ENCODE measurements around the gene DBN1. TPM values are rescaled to one million over a fixed set of nuclear protein-coding genes. Genes with fewer than 3 reads are reported as not detected.
"Not testable (repeated sequence)": the region's sequence is repeated elsewhere in the genome, so short reads cannot be mapped to it uniquely, and the experiment has no call there.

The DBN1 gene
- total and polyA plus RNA-seq, 5 donors = 15.3 to 44.8 (median 19.9) TPM

DNA sequence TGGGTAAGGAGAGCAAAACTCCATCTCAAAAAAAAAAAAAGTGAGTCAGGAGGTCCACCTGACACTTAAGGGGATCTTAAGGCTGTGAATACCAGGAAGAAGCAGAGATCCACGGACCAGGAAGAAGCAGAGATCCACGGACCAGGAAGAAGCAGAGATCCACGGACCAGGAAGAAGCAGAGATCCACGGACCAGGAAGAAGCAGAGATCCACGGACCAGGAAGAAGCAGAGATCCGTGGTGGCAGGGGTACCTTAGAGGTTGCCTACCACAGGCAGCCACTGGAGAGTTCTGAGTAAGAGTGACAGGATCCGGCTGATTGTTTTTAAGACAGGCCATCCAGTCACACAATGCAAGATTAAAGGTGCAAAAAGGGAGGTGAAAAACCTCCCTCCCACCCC is 53.0 kb downstream of the DBN1 start:
- DNase-seq; intact Hi-C loops (cut with DNase I); H3K27me3 ChIP-seq (ENCODE audit: control insufficient read depth, insufficient read depth); H3K4me1 ChIP-seq (ENCODE audit: control insufficient read depth, insufficient read depth, low read length); H3K27ac ChIP-seq (ENCODE audit: low read length); ATAC-seq; H3K9me3 ChIP-seq (ENCODE audit: control insufficient read depth, low read length); H3K4me3 ChIP-seq (ENCODE audit: low read length): not testable (repeated sequence)
- WGBS = 71% methylated on average over 7 of the region's 7 CpGs

DNA sequence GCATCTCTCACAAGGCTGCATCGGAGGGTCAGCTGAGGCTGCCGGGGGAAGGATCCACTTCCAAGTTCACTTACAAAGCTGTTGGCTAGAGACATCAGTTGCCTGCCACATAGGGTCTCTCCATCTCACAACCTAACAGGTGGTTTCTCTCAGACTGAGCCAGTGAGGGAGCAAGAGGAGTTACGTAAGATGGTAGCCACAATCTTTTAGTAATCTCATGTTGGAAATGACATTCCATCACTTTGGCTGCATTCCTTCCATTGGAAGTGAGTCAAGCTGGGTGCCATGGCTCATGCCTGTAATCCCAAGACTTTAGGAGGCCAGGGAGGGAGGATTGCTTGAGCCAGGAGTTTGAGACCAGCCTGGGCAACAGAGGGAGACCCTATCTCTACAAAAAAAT is 54.4 kb downstream of the DBN1 start:
- Histone ChIP-seq H3K4me1 (ENCODE audit: control insufficient read depth, insufficient read depth, low read length) (no peaks in the 10 kb centered on the region), H3K27ac (ENCODE audit: low read length) (no peak overlapping the region), H3K4me3 (ENCODE audit: low read length) (no peak overlapping the region), H3K27me3 (ENCODE audit: control insufficient read depth, insufficient read depth) (no peaks in the 10 kb centered on the region), H3K9me3 (ENCODE audit: control insufficient read depth, low read length) (no peaks in the 10 kb centered on the region)
- intact Hi-C loops (cut with DNase I) = no loop called here
- WGBS = 66% methylated on average over 3 of the region's 3 CpGs
- DNase-seq (no peak), ATAC-seq (no peak)

DNA sequence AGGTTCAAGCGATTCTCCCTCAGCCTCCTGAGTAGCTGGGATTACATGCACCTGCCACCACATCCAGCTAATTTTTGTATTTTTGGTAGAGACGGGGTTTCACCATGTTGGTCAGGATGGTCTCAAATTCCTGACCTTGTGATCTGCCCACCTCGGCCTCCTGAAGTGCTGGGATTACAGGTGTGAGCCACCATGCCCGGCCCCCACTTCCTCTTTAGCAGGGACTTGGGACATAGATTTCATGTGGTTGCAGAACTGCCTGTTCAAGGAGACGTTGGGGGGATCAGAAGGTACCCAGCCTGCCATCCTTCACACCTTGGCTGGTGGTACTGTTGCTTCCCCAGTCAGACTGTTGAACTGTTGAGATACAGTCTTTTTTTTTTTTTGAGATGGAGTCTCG is 56.4 kb downstream of the DBN1 start:
- H3K4me3 ChIP-seq (ENCODE audit: low read length); ATAC-seq; H3K9me3 ChIP-seq (ENCODE audit: control insufficient read depth, low read length); H3K27me3 ChIP-seq (ENCODE audit: control insufficient read depth, insufficient read depth); H3K27ac ChIP-seq (ENCODE audit: low read length); H3K4me1 ChIP-seq (ENCODE audit: control insufficient read depth, insufficient read depth, low read length); intact Hi-C loops (cut with DNase I); DNase-seq: not testable (repeated sequence)
- 86% methylated on average over 6 of the region's 6 CpGs for WGBS

DNA sequence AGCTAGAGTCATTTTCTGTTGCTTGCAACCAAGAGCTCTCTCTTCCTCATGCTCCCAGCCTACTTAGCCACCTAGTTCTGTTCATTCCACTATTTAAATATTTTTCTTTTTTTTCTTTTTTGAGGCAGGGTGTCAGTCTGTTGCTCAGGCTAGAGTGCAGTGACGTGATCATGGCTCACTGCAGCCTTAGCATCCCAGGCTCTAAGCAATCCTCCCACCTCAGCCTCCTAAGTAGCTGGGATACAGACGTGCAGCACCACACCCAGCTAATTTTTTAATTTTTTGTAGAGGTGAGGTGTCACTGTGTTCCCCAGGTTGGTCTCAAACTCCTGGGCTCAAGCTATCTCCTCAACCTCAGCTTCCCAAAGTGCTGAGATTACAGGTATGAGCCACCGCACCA is 59.0 kb downstream of the DBN1 start:
- Histone ChIP-seq H3K4me3 (ENCODE audit: low read length) (no peak overlapping the region), H3K4me1 (ENCODE audit: control insufficient read depth, insufficient read depth, low read length) (no peaks in the 10 kb centered on the region), H3K27me3 (ENCODE audit: control insufficient read depth, insufficient read depth) (no peaks in the 10 kb centered on the region), H3K9me3 (ENCODE audit: control insufficient read depth, low read length) (no peaks in the 10 kb centered on the region), H3K27ac (ENCODE audit: low read length) (no peak overlapping the region)
- intact Hi-C loops (cut with DNase I) = no loop called here
- ATAC-seq = no peak
- WGBS = 89% methylated on average over 3 of the region's 3 CpGs
- DNase-seq = no peak

DNA sequence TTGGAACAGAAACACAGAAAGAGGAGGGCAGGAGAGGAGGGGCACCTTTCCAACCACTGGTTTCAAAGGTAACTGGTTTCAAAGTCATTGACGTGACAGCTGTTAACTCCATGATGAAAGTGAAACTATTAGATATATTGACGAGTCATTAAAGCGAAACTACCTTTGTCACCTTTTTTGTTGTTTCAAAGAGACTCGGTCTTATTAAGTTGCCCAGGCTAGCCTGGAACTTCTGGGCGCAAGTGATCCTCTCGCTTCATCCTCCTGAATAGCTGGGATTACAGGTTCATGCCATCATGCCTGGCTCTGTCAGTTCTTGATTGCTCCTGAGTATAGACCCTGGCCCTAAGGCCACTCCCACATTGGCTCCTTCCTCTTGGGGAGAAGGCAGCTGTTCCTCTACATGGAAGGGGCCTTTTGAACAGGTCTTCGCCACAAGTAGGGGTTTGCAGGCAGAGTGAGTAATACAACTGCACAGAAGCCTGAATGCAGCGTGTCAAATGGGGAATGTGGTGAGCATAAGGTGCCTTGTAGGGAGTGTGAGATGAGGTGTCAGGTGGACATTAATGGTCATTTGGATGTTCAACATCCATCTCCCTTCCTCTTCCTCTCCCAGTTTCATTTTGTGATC is 60.7 kb downstream of the DBN1 start:
- no peaks in the 10 kb centered on the region for H3K4me1 ChIP-seq (ENCODE audit: control insufficient read depth, insufficient read depth, low read length)
- no peaks in the 10 kb centered on the region for H3K9me3 ChIP-seq (ENCODE audit: control insufficient read depth, low read length)
- intact Hi-C loops (cut with DNase I) = no loop called here
- no peak for DNase-seq
- H3K27ac ChIP-seq (ENCODE audit: low read length) = no peak overlapping the region
- 86% methylated on average over 8 of the region's 8 CpGs for WGBS
- ATAC-seq = no peak
- H3K4me3 ChIP-seq (ENCODE audit: low read length) = no peak overlapping the region
- no peaks in the 10 kb centered on the region for H3K27me3 ChIP-seq (ENCODE audit: control insufficient read depth, insufficient read depth)

- H3K4me3 ChIP-seq (ENCODE audit: low read length) = no peak overlapping the region
- no peak overlapping the region for H3K27ac ChIP-seq (ENCODE audit: low read length)
- intact Hi-C loops (cut with DNase I) = no loop called here
- no peaks in the 10 kb centered on the region for H3K4me1 ChIP-seq (ENCODE audit: control insufficient read depth, insufficient read depth, low read length)
- ATAC-seq (no peak), DNase-seq (no peak)
- H3K27me3 ChIP-seq (ENCODE audit: control insufficient read depth, insufficient read depth) = no peaks in the 10 kb centered on the region
- H3K9me3 ChIP-seq (ENCODE audit: control insufficient read depth, low read length) = no peaks in the 10 kb centered on the region
- WGBS = 91% methylated on average over 3 of the region's 3 CpGs
Measured at GRCh38 chr5:177410575-177410974, 62.9 kb downstream of the DBN1 start.

GRCh38 chr5:177409043-177409801 is 64.2 kb downstream of the DBN1 start, which contains the start of gene F12:
F12 (minus strand) TSS chr5:177409564; CDS start chr5:177409527, 37 bp downstream.
- Histone ChIP-seq H3K4me1 (ENCODE audit: control insufficient read depth, insufficient read depth, low read length) (no peaks in the 10 kb centered on the region), H3K27ac (ENCODE audit: low read length) (no peak within 1 kb of the TSS), H3K4me3 (ENCODE audit: low read length) (no peak within 1 kb of the TSS), H3K9me3 (ENCODE audit: control insufficient read depth, low read length) (no peaks in the 10 kb centered on the region), H3K27me3 (ENCODE audit: control insufficient read depth, insufficient read depth) (no peaks in the 10 kb centered on the region)
- WGBS = 87% methylated on average over 9 of the region's 9 CpGs
- ATAC-seq (no peak), DNase-seq (no peak)
- intact Hi-C loops (cut with DNase I) = loop anchor here in 1 of 4 donors (5.0 kb wide), 1 partner anchor 43 kb away; no protein-coding TSS in a partner anchor

Other genes with a start within 250 kb of the DBN1 start
- 10 to 100 TPM; 15.0 to 23.8 (median 20.6) TPM for gene RAB24, start 169.9 kb downstream of the DBN1 start, total RNA-seq
- 28.6 TPM for gene RAB24, start 169.9 kb downstream of the DBN1 start, polyA plus RNA-seq
- 10 to 100 TPM; 40.4 to 55.7 (median 46.0) TPM for gene PRELID1, start 169.8 kb downstream of the DBN1 start, total RNA-seq
- gene PRELID1, start 169.8 kb downstream of the DBN1 start, polyA plus RNA-seq = 43.3 TPM
- 1 to 10 TPM; 2.4 to 3.6 (median 2.6) TPM for gene MXD3, start 161.7 kb downstream of the DBN1 start, total RNA-seq
- gene MXD3, start 161.7 kb downstream of the DBN1 start, polyA plus RNA-seq = 1.7 TPM
- gene LMAN2, start 122.0 kb downstream of the DBN1 start, total RNA-seq = 10 to 100 TPM; 59.0 to 74.3 (median 68.8) TPM
- 109 TPM for gene LMAN2, start 122.0 kb downstream of the DBN1 start, polyA plus RNA-seq
- 1 to 10 TPM; 3.8 to 5.1 (median 4.2) TPM for gene RGS14, start 115.7 kb downstream of the DBN1 start, total RNA-seq
- gene RGS14, start 115.7 kb downstream of the DBN1 start, polyA plus RNA-seq = 4.6 TPM
- not detected for gene SLC34A1, start 89.2 kb downstream of the DBN1 start, total RNA-seq
- gene SLC34A1, start 89.2 kb downstream of the DBN1 start, polyA plus RNA-seq = not detected
- gene PFN3, start 73.0 kb downstream of the DBN1 start, total RNA-seq = not detected
- not detected for gene PFN3, start 73.0 kb downstream of the DBN1 start, polyA plus RNA-seq
- under 1 TPM; 0.17 to 0.34 (median 0.26) TPM for gene F12, start 64.1 kb downstream of the DBN1 start, total RNA-seq
- gene F12, start 64.1 kb downstream of the DBN1 start, polyA plus RNA-seq = 0.27 TPM
- gene GRK6, start 47.0 kb downstream of the DBN1 start, total RNA-seq = 10 to 100 TPM; 13.2 to 16.9 (median 15.5) TPM
- 7.4 TPM for gene GRK6, start 47.0 kb downstream of the DBN1 start, polyA plus RNA-seq
- gene PRR7, start 26.8 kb downstream of the DBN1 start, total RNA-seq = under 1 TPM in 3 of 4 donors, not detected in 1; 0.33 to 0.45 (median 0.35) TPM
- 0.27 TPM for gene PRR7, start 26.8 kb downstream of the DBN1 start, polyA plus RNA-seq
- gene PDLIM7, start 24.0 kb upstream of the DBN1 start, total RNA-seq = 10 to 100 TPM; 35.0 to 71.5 (median 47.0) TPM
- gene PDLIM7, start 24.0 kb upstream of the DBN1 start, polyA plus RNA-seq = 61.9 TPM
- gene DOK3, start 36.2 kb upstream of the DBN1 start, total RNA-seq = 1 to 10 TPM; 3.1 to 4.5 (median 3.9) TPM
- 1.4 TPM for gene DOK3, start 36.2 kb upstream of the DBN1 start, polyA plus RNA-seq
- 10 to 100 TPM; 36.0 to 43.5 (median 40.3) TPM for gene DDX41, start 43.3 kb upstream of the DBN1 start, total RNA-seq
- gene DDX41, start 43.3 kb upstream of the DBN1 start, polyA plus RNA-seq = 30.5 TPM
- 10 to 100 TPM; 24.9 to 34.2 (median 27.7) TPM for gene FAM193B, start 80.9 kb upstream of the DBN1 start, total RNA-seq
- 41.8 TPM for gene FAM193B, start 80.9 kb upstream of the DBN1 start, polyA plus RNA-seq
- 100 to 1,000 TPM in 1 of 4 donors, 10 to 100 TPM in 3; 64.4 to 102 (median 74.0) TPM for gene TMED9, start 118.6 kb upstream of the DBN1 start, total RNA-seq
- 84.6 TPM for gene TMED9, start 118.6 kb upstream of the DBN1 start, polyA plus RNA-seq
- 10 to 100 TPM; 15.8 to 24.1 (median 20.7) TPM for gene B4GALT7, start 126.5 kb upstream of the DBN1 start, total RNA-seq
- 24.1 TPM for gene B4GALT7, start 126.5 kb upstream of the DBN1 start, polyA plus RNA-seq

Measured in right cardiac atrium (tissue), 5 donors.